ENCODE measurements around the gene RCBTB2. TPM values are rescaled to one million over a fixed set of nuclear protein-coding genes. Genes with fewer than 3 reads are reported as not detected.
A peak's percentile ranks its signal among the peaks of the same experiment; 100 is the strongest.
"Not testable (repeated sequence)": the region's sequence is repeated elsewhere in the genome, so short reads cannot be mapped to it uniquely, and the experiment has no call there.

Gene RCBTB2
- total and polyA plus RNA-seq, 2 donors (not counting 3 experiments of a cell fraction or from before 2014, with no cell fraction given): 10.7 to 12.6 TPM

DNA sequence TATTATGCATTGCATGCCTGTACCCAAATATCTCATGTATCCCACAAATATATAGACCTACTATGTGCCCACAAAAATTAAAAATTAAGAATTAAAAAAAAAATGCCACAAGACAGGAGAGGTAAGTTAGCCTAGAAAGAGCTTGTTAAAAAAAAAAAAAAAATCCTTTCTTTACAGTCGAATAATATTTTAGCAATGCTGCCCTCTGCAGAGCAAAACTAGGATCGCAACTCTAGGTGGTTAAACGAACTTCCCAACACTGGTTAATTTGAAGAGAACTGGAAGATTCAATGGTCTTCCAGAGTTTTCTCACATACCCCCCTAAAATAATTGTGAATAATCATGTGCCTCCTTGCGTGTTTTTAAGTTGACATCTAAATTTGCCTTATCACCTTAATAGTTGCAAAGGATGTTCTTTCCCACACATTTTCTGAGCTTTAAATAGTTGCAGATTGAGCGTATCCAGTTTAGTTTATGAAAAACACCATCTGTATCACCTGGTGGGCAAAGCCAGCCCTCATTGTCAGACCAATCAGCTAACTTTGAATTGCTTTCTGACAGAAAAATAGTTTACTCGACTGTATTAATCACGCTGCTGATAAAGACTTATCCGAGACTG, 47.4 kb upstream of the RCBTB2 start:
- dilution Hi-C loops (cut with MboI; ENCODE audit: extremely low pct_ligation_motif_present, low sequenced_read_pairs) (no loop called here), intact Hi-C loops (cut with micrococcal nuclease) (loop anchor here (1.0 to 5.0 kb wide), 5 partner anchors 47 to 453 kb away; partner anchors contain the start of genes ITM2B and RCBTB2)
- no peaks in the 10 kb centered on the region for H3K9me1 ChIP-seq (replicated peaks; ENCODE audit: control insufficient read depth, extremely low read depth, insufficient read depth, low read length)
- no peak overlapping the region for H3K4me2 ChIP-seq (ENCODE audit: insufficient read depth, low read length)
- no TSS peak for BruUV-seq (replicated peaks)
- FAIRE-seq: peak; percentile 67
- H3K4me1 ChIP-seq (ENCODE audit: control insufficient read depth, extremely low read depth, insufficient read depth, low read length): peaks cover 13% of the 10 kb centered on the region
- no peak overlapping the region for H2AFZ ChIP-seq (ENCODE audit: low read depth, low read length)
- H3K27me3 ChIP-seq (ENCODE audit: control insufficient read depth in 2 of 2, insufficient read depth in 2 of 2, low read length in 2 of 2): peaks cover 0 to 4% of the 10 kb centered on the region in 2 experiments
- TF ChIP-seq, protein P1, sequence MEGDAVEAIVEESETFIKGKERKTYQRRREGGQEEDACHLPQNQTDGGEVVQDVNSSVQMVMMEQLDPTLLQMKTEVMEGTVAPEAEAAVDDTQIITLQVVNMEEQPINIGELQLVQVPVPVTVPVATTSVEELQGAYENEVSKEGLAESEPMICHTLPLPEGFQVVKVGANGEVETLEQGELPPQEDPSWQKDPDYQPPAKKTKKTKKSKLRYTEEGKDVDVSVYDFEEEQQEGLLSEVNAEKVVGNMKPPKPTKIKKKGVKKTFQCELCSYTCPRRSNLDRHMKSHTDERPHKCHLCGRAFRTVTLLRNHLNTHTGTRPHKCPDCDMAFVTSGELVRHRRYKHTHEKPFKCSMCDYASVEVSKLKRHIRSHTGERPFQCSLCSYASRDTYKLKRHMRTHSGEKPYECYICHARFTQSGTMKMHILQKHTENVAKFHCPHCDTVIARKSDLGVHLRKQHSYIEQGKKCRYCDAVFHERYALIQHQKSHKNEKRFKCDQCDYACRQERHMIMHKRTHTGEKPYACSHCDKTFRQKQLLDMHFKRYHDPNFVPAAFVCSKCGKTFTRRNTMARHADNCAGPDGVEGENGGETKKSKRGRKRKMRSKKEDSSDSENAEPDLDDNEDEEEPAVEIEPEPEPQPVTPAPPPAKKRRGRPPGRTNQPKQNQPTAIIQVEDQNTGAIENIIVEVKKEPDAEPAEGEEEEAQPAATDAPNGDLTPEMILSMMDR (IDR thresholded peaks at IDR 0.05; ENCODE audit: extremely low read depth in 1 of 2, insufficient read depth in 1 of 2, low read depth in 1 of 2, low read length in 2 of 2): peak; percentile 45 to 46
- TF ChIP-seq EZH2 (IDR thresholded peaks at IDR 0.05; ENCODE audit: borderline replicate concordance, low read depth, low read length, severe bottlenecking): no peak
- H3K4me3 ChIP-seq (replicated peaks in 1 of 3; ENCODE audit: insufficient read depth in 1 of 3, low read depth in 1 of 3, low read length in 3 of 3): no peak overlapping the region
- CTCF ChIA-PET: interaction anchor here (0.5 to 8.7 kb wide), 115 partner anchors 8 to 1815 kb away, joined by 3 to 393 read pairs (median 5); partner anchors contain the start of genes FNDC3A, ITM2B, LPAR6 and MED4
- no peaks in the 10 kb centered on the region for H3K79me2 ChIP-seq (ENCODE audit: control insufficient read depth, insufficient read depth, low read length)
- H3K27ac ChIP-seq (ENCODE audit: insufficient read depth, low read depth, low read length): no peak overlapping the region
- DNase-seq (ENCODE audit: low read depth, low spot score): peak; percentile 87
- no peaks in the 10 kb centered on the region for H3K9me3 ChIP-seq (replicated peaks; ENCODE audit: control insufficient read depth, insufficient read depth, low read length)
- no peaks in the 10 kb centered on the region for H3K36me3 ChIP-seq (ENCODE audit: control insufficient read depth in 2 of 2, extremely low read depth in 1 of 2, insufficient read depth in 2 of 2, low read length in 2 of 2)
- no peaks in the 10 kb centered on the region for H4K20me1 ChIP-seq (replicated peaks; ENCODE audit: control insufficient read depth, extremely low read depth, insufficient read depth, low read length)
- no peak overlapping the region for H3K9ac ChIP-seq (replicated peaks; ENCODE audit: extremely low read depth, insufficient read depth, low read length)
- POLR2A ChIA-PET: interaction anchor here (0.6 to 1.0 kb wide), 4 partner anchors 48 to 246 kb away, joined by 3 to 6 read pairs (median 3); partner anchors contain the start of gene RCBTB2

DNA sequence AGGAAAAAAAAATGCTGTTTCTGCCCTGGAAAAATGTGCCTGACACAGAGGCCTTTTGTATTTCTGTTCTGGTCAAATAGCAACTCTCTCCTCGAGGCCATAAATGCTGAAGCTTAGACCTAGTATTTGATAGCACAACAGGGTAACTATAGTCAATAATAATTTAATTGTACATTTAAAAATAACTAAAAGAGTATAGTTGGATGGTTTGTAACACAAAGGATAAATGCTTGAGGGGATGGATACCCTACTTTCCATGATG, 47.0 kb upstream of the RCBTB2 start:
- DNase-seq (ENCODE audit: low read depth, low spot score); H3K9ac ChIP-seq (replicated peaks; ENCODE audit: extremely low read depth, insufficient read depth, low read length); H3K27me3 ChIP-seq (ENCODE audit: control insufficient read depth in 2 of 2, insufficient read depth in 2 of 2, low read length in 2 of 2); H3K4me3 ChIP-seq (replicated peaks in 1 of 3; ENCODE audit: insufficient read depth in 1 of 3, low read depth in 1 of 3, low read length in 3 of 3); FAIRE-seq; H3K27ac ChIP-seq (ENCODE audit: insufficient read depth, low read depth, low read length); H3K36me3 ChIP-seq (ENCODE audit: control insufficient read depth in 2 of 2, extremely low read depth in 1 of 2, insufficient read depth in 2 of 2, low read length in 2 of 2); H4K20me1 ChIP-seq (replicated peaks; ENCODE audit: control insufficient read depth, extremely low read depth, insufficient read depth, low read length); H3K9me1 ChIP-seq (replicated peaks; ENCODE audit: control insufficient read depth, extremely low read depth, insufficient read depth, low read length); H2AFZ ChIP-seq (ENCODE audit: low read depth, low read length); H3K4me1 ChIP-seq (ENCODE audit: control insufficient read depth, extremely low read depth, insufficient read depth, low read length); H3K79me2 ChIP-seq (ENCODE audit: control insufficient read depth, insufficient read depth, low read length); H3K4me2 ChIP-seq (ENCODE audit: insufficient read depth, low read length); BruUV-seq (replicated peaks); H3K9me3 ChIP-seq (replicated peaks; ENCODE audit: control insufficient read depth, insufficient read depth, low read length); dilution Hi-C loops (cut with MboI; ENCODE audit: extremely low pct_ligation_motif_present, low sequenced_read_pairs): not testable (repeated sequence)
- ChIA-PET CTCF (interaction anchor here (0.6 to 8.7 kb wide), 114 partner anchors 10 to 1815 kb away, joined by 3 to 393 read pairs (median 5); partner anchors contain the start of genes FNDC3A, ITM2B, LPAR6 and MED4), POLR2A (interaction anchor here (0.6 to 1.0 kb wide), 4 partner anchors 47 to 246 kb away, joined by 3 to 6 read pairs (median 3); partner anchors contain the start of gene RCBTB2)
- intact Hi-C loops (cut with micrococcal nuclease): loop anchor here (1.0 to 5.0 kb wide), 5 partner anchors 47 to 453 kb away; partner anchors contain the start of genes ITM2B and RCBTB2

All from endothelial cell of umbilical vein (primary cell).